Pons (tissue), 1 donor: ENCODE results near the gene BAZ1A.
"Not testable (repeated sequence)": the region's sequence is repeated elsewhere in the genome, so short reads cannot be mapped to it uniquely, and the experiment has no call there.

Experiments used
- DNase-seq: peaks from one replicate; pipeline ENCODE4 v3.0.0-alpha.2; 2016; ENCODE audit warnings: low spot score

Gene BAZ1A

GRCh38 chr14:34853041-34853440 is 22.1 kb downstream of the BAZ1A start:
- no peak for DNase-seq

DNA sequence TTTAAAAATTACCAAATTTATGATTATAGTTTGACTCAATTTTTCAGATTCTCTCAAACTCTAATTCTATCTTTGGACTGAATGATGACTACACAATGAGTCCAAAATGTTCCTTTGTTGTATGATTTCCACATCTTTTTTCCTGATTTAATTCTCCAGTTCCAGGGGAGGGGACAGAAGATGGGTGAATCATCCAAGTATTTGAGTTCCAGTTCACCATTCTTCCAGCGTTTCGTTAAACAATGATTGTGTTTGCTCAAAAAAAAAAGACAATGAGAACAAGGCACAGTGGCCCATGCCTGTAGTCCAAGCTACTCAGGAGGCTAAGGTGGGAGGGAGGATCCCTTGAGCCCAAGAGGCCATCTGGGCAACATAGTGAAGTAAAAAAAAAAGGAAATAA is 23.8 kb downstream of the BAZ1A start:
- no peak for DNase-seq

- DNase-seq = no peak
Measured at GRCh38 chr14:34845869-34846268, 29.3 kb downstream of the BAZ1A start.

- DNase-seq = no peak
Measured at GRCh38 chr14:34843011-34843554, 32.1 kb downstream of the BAZ1A start.

GRCh38 chr14:34837801-34838322 is 37.3 kb downstream of the BAZ1A start:
- DNase-seq = peak; percentile 91

- DNase-seq = no peak
Measured at GRCh38 chr14:34835312-34835711, 39.8 kb downstream of the BAZ1A start.

GRCh38 chr14:34833549-34834523 is 41.3 kb downstream of the BAZ1A start:
- DNase-seq = no peak

- DNase-seq = no peak
Measured at GRCh38 chr14:34826661-34827060, 48.5 kb downstream of the BAZ1A start.

- no peak for DNase-seq
Measured at GRCh38 chr14:34824826-34825225, 50.3 kb downstream of the BAZ1A start.

DNA sequence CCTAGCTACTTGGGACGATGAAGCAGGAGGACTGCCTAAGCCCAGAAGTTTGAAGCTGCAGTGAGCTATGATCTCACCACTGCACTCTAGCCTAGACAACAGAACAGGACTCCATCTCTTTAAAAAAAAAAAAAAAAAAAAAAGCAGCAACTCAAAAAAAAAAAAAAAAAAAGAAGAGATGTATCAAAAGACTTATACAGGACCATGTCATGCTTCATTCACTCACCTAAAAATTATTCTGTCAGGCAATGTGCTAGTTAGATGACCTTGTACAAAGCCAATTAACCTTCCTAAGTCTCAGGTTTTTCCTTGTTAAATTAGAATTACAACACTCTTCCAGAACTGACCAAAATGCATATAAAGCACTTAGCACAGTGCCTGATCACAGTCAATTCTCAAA is 50.9 kb downstream of the BAZ1A start:
- DNase-seq = no peak

- no peak for DNase-seq
Measured at GRCh38 chr14:34817768-34818167, 57.4 kb downstream of the BAZ1A start.

- no peak for DNase-seq
Measured at GRCh38 chr14:34810028-34810427, 65.1 kb downstream of the BAZ1A start.

DNA sequence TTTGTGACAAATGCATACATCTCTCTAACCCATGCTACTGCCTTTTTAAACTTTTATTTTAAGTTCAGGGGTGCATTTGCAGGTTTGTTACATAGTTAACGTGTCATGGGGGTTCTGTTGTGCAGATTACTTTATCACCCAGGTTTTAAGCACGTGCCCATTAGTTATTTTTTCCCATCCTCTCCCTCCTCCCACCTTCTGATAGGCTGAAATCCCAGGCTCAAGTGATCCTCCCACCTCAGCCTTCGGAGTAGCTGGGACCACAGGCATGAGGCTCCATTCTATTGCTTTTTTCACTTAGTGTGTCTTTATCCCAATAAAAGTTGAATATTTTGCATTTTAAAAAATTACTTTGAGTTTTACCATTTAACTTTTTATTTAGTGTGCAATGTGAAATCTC is 68.9 kb downstream of the BAZ1A start:
- no peak for DNase-seq

DNA sequence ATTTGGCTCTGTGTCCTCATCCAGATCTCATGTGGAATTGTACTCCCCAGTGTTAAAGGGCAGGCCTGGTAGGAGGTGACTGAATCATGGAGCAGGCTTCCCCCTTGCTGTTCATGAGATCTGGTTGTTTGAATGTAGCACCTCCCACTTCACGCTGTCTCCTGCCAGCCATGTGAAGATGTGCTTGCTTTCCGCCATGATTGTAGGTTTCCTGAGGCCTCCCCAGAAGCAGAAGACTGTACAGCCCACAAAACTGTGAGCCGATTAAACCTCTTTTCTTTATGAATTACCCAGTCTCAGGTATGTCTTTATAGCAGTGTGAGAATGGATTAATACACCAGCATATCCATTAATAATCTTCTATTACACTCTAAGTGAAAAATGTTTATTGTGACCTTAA is 70.2 kb downstream of the BAZ1A start:
- DNase-seq = no peak

- not testable (repeated sequence) for DNase-seq
Measured at GRCh38 chr14:34798861-34799260, 76.3 kb downstream of the BAZ1A start.

- DNase-seq = no peak
Measured at GRCh38 chr14:34797747-34798583, 77.2 kb downstream of the BAZ1A start.

- no peak for DNase-seq
Measured at GRCh38 chr14:34796902-34797301, 78.3 kb downstream of the BAZ1A start.

DNA sequence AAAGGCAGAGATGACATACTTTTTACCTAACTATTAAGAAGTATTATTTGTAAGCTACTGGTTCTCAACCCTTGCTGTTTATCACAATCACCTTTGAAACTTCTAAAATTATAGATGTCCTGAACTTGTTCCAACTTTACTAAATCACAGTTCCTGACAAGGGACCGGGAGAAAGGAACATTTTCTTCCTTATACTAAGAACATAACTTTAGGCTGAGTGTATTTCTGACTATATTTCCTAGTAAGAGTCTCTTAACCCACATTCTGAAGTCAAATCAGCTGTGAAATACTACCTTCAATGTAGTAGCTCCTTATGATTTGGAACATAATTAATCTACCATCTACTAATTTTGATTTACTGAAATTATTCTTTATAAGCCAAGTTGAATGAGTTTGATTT is 80.2 kb downstream of the BAZ1A start:
- DNase-seq = no peak

DNA sequence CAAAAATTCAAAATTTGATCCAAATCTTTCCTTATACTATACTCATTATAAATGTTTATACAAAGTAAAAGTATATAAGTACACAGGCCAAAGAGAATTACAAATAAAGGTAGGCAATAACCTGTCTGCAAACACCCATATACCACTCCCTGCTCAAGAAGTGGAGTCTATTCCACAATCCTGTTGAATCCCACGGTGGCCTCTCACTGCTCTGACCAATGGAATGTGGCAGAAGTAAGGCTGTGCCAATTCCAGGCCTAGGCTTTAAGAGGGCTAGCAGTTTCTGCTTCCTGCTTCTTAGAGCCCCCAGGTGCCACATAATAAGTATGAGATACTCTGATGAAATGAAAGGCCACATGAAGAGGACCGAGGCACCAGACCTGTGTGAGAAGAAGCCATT is 80.9 kb downstream of the BAZ1A start:
- no peak for DNase-seq

DNA sequence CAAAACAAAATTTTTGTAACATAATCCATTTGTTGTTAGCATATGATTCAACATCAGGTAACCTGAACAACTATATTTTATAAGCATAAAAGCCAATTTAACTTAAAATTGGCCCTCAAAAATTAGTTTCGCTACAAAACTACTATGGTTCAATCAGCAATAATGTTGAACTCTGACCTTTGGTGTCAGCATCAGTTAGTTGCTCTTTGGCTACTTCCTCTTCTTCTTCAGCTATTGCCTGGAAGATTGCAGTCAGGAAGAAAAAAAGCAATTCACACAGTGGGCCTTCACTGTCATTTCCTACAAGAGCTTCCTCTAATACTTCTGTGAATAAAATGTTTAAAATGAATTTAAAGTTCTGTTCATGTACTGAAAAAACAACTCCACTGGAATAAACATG is 82.6 kb downstream of the BAZ1A start:
- DNase-seq = no peak

DNA sequence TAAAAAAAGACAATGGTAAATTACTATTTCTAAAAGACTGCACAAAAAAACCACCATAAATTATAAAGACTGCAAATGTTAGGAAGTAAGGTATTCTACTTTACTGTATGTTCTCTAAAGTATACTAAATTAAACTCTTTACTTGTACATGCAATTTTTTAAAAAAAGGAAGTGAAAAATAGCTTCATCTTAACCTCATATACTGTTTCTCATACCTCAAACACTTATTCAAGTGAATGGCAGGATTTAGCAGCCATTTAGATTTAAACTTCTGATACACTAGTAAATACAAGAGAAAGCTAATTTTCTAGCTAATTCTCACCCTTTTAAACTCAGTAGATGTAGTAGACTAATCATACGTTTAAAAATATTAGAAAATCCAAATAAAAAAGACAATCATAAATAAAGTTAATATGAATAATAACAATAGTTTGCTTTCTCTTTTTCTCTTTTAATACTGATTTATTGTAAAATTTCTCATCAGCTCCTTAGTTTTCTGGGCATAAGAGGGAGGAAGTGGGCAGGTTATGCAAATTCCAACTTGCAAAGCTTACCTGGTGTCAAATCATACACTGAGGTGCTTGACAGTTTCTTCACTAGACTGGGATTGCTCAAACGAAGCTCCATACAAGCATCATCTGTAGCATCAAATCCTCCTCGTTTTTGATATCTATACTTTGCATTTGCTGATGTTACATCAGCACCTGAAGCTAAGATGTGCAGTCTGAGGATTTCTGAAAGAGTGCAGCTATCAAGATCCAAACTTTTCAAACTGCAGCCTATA is 89.7 kb downstream of the BAZ1A start:
- DNase-seq = no peak

GRCh38 chr14:34782031-34782430 is 93.1 kb downstream of the BAZ1A start:
- DNase-seq = no peak
